Measurements from ENCODE around the gene OR52W1. TPM values are rescaled to one million over a fixed set of nuclear protein-coding genes. Genes with fewer than 3 reads are reported as not detected.
A peak's percentile ranks its signal among the peaks of the same experiment; 100 is the strongest.

OR52W1 gene
- total RNA-seq, 6 donors from 2014 or later, result not detected

DNA sequence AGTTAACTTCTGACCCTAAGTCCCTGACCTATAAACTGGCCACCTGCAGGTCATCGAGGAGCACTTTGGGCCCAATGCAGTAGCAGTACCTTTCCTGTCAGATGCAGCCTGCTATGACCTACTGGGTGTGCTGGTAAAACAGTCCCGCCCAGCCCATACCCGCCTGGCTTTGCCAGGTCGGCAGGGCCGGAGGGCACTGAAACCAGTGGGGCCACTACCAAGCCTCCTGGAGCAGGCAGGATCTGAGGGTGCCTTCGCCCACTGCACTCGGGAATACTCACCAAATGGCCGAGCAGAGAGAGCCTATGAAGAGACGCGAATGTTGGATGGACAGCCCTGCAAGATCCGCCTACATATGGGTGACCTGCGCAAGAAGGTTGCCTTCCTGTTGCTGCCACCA lies 10.8 kb downstream of the OR52W1 start:
- H3K36me3 ChIP-seq, result peaks cover 9 to 92% (median 39%) of the 10 kb centered on the region in 4 donors
- no peak for ATAC-seq (ENCODE audit: low FRiP score in 2 of 2)
- H3K27ac ChIP-seq, result no peak overlapping the region
- no peaks in the 10 kb centered on the region for H3K27me3 ChIP-seq
- WGBS, 2 donors, result 95% methylated on average over 10 of the region's 12 CpGs; no CpG with 5 or more reads in 1 of the 2 donors
- no peak overlapping the region for H3K4me3 ChIP-seq
- H3K9me3 ChIP-seq, result no peaks in the 10 kb centered on the region
- TF ChIP-seq POLR2AphosphoS5 (IDR thresholded peaks at IDR 0.05) (no peak), POLR2A (IDR thresholded peaks at IDR 0.05) (no peak), EP300 (IDR thresholded peaks at IDR 0.05) (no peak)
- TF ChIP-seq, protein P1, sequence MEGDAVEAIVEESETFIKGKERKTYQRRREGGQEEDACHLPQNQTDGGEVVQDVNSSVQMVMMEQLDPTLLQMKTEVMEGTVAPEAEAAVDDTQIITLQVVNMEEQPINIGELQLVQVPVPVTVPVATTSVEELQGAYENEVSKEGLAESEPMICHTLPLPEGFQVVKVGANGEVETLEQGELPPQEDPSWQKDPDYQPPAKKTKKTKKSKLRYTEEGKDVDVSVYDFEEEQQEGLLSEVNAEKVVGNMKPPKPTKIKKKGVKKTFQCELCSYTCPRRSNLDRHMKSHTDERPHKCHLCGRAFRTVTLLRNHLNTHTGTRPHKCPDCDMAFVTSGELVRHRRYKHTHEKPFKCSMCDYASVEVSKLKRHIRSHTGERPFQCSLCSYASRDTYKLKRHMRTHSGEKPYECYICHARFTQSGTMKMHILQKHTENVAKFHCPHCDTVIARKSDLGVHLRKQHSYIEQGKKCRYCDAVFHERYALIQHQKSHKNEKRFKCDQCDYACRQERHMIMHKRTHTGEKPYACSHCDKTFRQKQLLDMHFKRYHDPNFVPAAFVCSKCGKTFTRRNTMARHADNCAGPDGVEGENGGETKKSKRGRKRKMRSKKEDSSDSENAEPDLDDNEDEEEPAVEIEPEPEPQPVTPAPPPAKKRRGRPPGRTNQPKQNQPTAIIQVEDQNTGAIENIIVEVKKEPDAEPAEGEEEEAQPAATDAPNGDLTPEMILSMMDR (IDR thresholded peaks at IDR 0.05), result no peak
- peak in 1 of 2 donors; percentile 45 for DNase-seq
- H3K4me1 ChIP-seq, result no peaks in the 10 kb centered on the region

DNA sequence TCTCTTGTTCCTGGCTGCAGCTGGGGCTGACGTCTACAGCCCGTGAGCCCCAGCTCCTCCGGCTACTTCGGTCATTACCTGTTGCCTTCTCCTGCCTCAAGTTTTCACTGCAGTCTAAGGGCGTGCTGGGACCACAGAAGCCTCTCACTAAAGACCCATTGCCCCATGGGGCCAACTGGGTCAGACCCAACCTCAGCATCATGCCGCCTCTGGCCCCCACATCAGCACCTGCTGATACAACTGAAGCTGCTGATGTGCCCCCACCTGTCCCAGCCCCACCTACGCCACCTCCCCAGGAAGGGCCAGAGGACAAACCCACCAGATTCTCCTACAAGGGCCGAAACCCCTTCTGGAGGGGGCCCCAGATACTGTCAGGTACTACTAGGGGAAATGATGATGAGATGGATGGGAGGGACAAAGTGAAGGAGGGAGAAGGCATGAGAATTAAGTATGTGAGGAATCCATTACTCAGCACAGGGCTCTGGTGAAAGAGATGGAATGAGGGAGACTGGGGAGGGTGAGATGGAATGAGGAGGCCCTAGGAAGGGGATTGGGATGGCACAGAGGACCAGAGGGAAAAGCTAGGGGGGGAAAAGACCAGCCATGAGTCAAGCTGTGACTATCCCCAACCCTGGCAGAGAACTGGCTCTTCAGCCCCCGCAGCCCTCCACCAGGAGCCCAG lies 11.4 kb downstream of the OR52W1 start:
- Histone ChIP-seq H3K36me3 (peaks cover 10 to 91% (median 43%) of the 10 kb centered on the region in 4 donors), H3K4me3 (no peak overlapping the region), H3K9me3 (no peaks in the 10 kb centered on the region), H3K4me1 (no peaks in the 10 kb centered on the region), H3K27ac (no peak overlapping the region), H3K27me3 (no peaks in the 10 kb centered on the region)
- DNase-seq (no peak), ATAC-seq (ENCODE audit: low FRiP score in 2 of 2) (no peak)
- TF ChIP-seq, protein P1 (IDR thresholded peaks at IDR 0.05), result no peak
- TF ChIP-seq EP300 (IDR thresholded peaks at IDR 0.05) (no peak), POLR2A (IDR thresholded peaks at IDR 0.05) (no peak), POLR2AphosphoS5 (IDR thresholded peaks at IDR 0.05) (no peak)
- 96 to 97% methylated on average over 9 of the region's 9 CpGs for WGBS, 2 donors

DNA sequence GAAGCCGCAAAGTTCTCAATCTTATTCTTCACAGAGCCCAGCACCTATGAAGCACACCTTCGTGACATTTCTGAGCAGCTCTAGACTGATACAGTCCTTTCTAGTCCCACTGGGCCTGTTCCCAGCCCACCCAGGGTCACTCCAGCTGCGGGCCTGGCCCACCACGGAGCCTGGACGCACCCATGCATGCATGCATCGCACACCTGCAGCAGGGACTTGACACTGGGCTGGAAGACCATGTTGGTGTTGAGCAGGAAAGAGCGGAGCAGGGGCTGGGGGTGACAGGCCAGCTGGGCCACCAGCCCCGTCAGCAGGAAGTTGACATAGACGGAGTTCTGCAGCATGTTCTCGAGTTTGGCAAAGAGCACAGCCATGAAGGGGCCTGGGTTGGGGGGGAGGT lies 15.5 kb downstream of the OR52W1 start:
- DNase-seq (peak in 1 of 2 donors; percentile 62), ATAC-seq (ENCODE audit: low FRiP score in 2 of 2) (no peak)
- Histone ChIP-seq H3K27me3 (no peaks in the 10 kb centered on the region), H3K36me3 (peaks cover 22 to 96% (median 70%) of the 10 kb centered on the region in 4 donors), H3K9me3 (no peaks in the 10 kb centered on the region), H3K4me3 (no peak overlapping the region), H3K4me1 (peaks cover 0 to 7% (median 5%) of the 10 kb centered on the region in 4 donors), H3K27ac (no peak overlapping the region)
- TF ChIP-seq POLR2A (IDR thresholded peaks at IDR 0.05) (no peak), POLR2AphosphoS5 (IDR thresholded peaks at IDR 0.05) (no peak), EP300 (IDR thresholded peaks at IDR 0.05) (no peak)
- TF ChIP-seq, protein P1 (IDR thresholded peaks at IDR 0.05), result no peak
- WGBS, 2 donors, result 96 to 98% methylated on average over 7 to 10 of the region's 10 CpGs

DNA sequence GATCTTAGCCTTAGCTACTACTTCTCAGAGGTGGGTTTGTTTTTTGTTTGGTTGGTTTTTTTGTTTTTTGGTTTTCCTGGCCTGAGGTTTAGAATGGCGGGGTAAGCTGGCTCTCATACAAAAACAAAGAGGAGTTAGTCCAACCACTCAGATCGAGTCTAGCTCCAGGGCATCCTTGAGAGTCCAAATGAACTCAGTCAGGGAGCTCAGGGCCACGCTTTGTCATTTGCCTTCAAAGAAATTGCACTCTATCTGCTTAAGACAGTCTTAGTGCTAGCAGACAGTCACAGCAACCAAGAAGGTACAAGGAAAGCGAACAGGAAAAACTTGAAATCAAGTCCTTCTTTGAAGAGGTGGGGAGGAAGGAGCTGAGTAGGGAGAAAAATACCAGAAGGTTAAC lies 17.5 kb downstream of the OR52W1 start:
- no peaks in the 10 kb centered on the region for H3K27me3 ChIP-seq
- H3K9me3 ChIP-seq, result no peaks in the 10 kb centered on the region
- no peak for TF ChIP-seq POLR2AphosphoS5 (IDR thresholded peaks at IDR 0.05)
- TF ChIP-seq, protein P1 (IDR thresholded peaks at IDR 0.05), result no peak
- no peak for TF ChIP-seq POLR2A (IDR thresholded peaks at IDR 0.05)
- no peak for TF ChIP-seq EP300 (IDR thresholded peaks at IDR 0.05)
- H3K27ac ChIP-seq, result no peak overlapping the region
- no peak overlapping the region for H3K4me3 ChIP-seq
- H3K36me3 ChIP-seq, result peaks cover 22 to 94% (median 53%) of the 10 kb centered on the region in 4 donors
- H3K4me1 ChIP-seq, result peaks cover 0 to 8% (median 5%) of the 10 kb centered on the region in 4 donors
- ATAC-seq (ENCODE audit: low FRiP score in 2 of 2) (no peak), DNase-seq (no peak)
- 89 to 93% methylated on average over 4 of the region's 4 CpGs for WGBS, 2 donors

DNA sequence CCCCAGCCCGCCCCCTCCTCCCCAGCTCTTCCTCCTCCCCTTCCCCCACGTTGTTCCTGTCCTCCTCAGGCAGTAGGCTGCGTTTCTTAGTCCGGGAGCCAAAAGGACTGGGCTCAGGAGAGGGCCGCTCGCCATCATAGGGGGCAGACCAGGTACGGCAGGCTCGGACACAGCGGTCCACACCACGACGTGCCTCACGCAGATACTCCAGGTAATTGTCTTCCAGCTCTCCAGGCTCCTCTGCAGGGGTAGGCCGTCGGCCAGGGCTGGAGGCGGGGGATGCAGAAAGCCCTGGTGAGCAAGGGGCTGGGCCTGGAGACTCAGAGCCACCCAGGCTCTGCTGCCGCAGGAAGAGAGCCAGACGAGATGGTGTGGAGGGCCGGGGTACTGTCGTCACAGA lies 18.7 kb downstream of the OR52W1 start:
- Histone ChIP-seq H3K27me3 (no peaks in the 10 kb centered on the region), H3K36me3 (peaks cover 31 to 94% (median 55%) of the 10 kb centered on the region in 4 donors), H3K9me3 (no peaks in the 10 kb centered on the region), H3K27ac (no peak overlapping the region), H3K4me3 (no peak overlapping the region), H3K4me1 (peaks cover 0 to 8% (median 5%) of the 10 kb centered on the region in 4 donors)
- no peak for TF ChIP-seq EP300 (IDR thresholded peaks at IDR 0.05)
- no peak for TF ChIP-seq POLR2AphosphoS5 (IDR thresholded peaks at IDR 0.05)
- TF ChIP-seq, protein P1 (IDR thresholded peaks at IDR 0.05), result no peak
- TF ChIP-seq POLR2A (IDR thresholded peaks at IDR 0.05), result no peak
- DNase-seq (peak in 1 of 2 donors; percentile 69), ATAC-seq (ENCODE audit: low FRiP score in 2 of 2) (no peak)
- 86 to 87% methylated on average over 18 of the region's 19 CpGs for WGBS, 2 donors
